Activated CD8-positive, alpha-beta memory T cell treated with anti-CD3 and anti-CD28 coated beads for 1 hour (primary cell): ENCODE results near the gene TEAD1.

Source experiments
- DNase-seq, 2 donors: peaks; one replicate each; pipeline ENCODE4 v3.0.0-alpha.2; 2020; ENCODE audit warnings: low read depth in 1 of 2; ENCODE audit errors: extremely low read depth in 1 of 2

Gene TEAD1

DNA sequence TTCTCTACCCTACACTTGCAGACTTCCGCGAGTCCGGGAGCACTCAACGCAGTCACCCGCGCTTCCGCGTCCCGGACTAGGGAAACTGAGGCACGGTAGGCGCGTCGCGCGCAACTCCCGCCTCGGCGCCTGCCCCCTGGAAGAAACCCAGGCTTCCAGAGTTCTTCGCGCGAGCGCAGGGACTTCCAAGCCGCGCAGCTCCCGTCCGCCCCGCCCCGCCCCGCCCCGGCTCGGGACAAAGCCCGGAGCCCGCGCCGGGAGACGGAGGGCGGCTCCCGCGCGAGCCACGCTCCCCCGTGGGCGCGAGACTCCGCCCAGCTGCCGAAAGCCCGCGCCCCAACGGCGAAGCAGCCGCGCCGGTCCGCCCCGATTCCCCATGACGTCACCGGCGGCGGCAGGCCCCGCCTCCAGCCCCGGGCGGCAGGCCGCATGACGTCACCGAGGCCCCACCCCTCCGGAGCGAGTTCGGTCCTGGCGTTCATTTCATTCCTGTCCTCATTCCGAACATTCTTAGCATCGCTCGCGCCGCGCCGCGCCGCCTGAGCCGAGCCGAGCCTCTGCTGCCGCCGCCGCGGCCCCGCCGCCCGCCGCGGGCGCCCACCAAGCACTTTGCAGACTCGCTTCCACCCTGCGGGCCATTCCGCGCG is at the start of gene TEAD1:
Gene TEAD1 (plus strand): TSS at position 498 of the 647 bp plus-strand sequence.
- peak; percentile 69 to 71 for DNase-seq

- no peak for DNase-seq
Observed at GRCh38 chr11:12624595-12624994, 49.6 kb upstream of the TEAD1 start.

DNA sequence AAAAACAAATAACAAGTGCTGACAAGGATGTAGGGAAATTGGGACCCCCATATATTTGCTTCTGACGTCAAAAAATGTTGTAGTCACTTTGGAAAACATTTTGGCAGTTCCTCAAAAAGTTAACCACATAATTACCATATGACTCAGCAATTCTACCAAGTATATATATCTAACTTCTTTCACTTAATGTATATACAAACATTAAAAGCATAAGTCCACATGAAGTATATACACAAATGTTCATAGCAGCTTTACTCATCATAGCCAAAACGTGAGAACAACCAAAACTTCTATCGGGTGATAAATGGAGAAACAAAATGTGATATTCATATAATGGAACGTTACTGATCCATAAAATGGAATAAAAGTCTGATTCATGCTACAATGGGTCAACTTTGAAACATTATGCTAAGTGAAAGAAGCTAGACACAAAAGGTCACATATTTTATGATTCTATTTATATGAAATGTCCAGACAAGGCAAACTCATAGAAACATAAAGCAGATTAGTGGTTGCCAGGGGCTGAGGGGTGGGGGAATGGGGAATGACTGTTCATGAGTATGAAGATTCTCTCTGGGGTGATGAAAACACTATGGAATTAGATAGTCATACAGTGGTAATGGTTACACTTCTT is 48.7 kb upstream of the TEAD1 start:
- no peak for DNase-seq

DNA sequence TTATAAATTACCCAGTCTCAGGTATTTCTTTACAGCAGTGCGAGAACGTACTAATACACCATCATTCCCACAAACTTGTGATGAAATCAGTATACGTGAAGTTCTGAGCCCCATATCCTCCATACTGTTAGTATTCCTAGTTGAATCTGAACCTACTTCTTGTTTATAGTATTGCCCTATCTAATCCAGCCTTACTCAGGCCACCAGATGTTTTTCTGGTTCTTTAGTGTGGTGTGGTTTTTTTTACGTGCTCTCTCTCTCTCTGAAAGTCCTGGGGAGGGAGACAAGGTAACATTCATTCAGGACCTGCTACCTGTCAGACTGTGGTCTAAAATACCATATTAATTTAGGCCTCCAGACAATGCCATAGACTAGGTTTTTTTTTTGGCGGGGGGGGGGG is 47.6 kb upstream of the TEAD1 start:
- no peak for DNase-seq

DNA sequence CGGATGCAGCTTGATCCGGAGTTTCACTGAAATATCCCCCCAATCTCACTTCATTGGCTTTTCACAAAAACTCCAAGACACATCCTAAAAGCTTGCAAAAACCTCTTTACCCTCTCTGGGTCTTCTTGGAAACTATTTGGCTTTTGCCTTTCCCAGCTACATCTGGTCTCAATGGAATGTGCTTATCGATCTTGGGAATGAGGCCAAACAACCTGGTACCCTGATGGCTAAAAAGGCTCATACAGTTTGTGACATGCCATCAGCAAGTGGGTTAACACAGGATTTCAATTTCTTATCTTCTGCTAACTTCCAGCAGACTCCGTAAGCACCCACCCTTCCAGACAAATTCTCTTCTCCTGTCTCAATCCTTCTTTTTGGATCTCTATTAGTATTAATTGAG is 45.9 kb upstream of the TEAD1 start:
- no peak for DNase-seq

DNA sequence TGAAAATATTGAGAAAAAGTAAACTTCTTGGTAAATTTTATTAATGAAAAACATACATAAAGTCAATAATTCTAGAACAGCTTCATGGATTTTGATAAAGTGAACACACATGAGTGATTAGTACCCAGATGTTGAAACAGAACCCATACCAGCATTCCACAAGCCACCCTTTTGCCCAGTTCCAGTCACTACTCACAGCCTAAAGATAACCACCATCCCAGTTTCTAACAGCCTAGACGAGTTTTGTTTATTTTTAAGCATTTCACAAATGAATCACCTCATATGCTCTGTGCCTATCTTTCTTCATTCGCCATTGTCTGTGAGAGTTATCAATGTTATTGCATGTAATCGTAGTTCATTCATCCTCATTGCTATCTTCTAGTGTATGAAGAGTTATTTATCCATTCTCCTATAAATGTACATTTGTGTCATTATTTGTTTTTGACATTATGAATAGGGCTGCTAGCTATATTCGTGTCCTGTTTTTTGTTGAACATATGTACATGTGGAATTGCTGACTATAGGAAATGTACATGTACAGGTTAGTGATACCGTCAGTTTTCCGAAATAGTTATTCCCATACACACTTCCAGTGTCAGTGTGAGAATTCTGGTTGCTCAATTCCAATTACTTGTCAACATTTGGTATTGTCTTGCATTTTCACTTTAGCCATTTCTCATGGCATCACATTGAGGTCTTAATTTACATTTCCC is 44.5 kb upstream of the TEAD1 start:
- no peak for DNase-seq

DNA sequence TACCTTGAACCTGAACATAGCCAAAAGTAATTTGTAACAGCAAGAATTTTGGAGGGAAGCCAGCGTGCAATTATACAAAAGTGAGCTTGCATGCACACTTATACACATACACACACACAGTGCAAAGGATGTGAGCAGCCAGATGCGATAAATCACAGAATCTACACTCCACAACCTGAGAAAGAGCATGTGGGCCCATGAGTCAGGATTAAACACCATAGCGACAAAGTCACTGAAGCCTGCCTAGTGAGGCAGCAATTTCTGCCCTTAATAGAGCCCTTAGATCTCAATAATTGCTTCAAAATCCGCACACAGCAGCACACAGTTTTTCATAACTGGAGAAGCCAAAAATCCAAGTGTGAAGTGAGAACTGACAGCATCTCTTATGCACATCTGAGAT is 42.6 kb upstream of the TEAD1 start:
- no peak for DNase-seq

- no peak for DNase-seq
Observed at GRCh38 chr11:12634329-12634728, 39.9 kb upstream of the TEAD1 start.

DNA sequence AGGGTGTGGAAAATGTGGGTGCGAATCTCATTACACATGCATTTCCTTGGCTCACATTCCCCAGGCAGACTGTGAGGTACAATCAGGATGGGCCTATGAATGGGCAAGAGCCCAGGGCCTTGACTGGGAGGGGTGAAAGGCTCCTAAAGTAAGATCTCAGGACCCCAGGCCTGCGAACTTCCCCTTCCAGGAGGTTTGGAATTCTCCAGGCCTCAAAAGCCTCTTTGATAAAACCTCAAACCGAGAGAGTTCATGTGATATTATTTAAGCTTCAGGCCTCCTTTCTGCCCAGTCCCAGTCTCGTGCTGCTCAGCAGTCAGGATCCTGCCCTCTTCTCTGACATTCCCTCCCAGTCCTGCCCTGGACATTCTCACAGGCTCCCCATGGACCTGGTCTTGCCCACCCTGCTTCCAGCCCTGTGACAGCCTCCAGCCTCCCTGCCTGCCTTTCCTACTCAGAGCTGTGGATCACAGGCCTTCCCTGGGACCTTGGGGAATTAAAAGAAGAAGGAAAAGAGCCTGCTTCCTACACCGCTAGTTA is 37.3 kb upstream of the TEAD1 start:
- no peak for DNase-seq

DNA sequence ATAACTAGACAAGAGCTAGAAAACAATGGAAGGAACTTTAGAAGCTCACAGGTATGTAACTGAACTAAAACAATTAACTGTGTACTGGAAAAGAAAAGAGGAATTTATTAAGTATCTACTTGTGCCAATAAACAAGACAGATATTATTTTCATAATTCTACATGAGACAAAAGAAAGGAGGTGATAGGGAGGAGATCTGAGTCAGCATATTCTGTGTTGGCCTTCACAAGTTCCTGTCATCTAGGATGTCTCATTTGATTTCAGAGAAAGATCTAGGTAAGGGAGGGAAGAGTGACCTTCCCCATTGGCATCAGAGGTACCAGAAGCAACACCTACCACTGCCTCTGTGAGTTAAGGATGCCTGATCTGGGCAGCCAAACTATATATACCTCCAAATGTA is 34.8 kb upstream of the TEAD1 start:
- no peak for DNase-seq

DNA sequence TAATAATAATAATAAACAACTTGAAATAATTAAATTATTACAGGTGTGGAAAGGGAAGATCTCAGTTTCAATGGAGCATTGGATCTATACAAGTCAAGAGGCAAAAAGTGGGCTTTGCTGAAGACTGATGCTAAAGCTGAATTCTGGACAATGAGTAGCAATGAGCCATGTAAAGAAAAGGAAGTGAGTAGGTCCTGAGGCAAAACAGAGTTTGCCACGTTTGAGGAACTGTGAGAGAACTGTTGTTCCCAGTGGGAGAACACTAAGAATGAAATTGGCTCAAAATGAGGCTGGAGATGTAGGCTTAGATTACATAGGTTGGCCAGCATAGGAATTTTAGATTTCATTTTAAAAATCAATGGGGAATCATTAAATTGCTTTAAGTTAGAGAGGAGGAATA is 33.9 kb upstream of the TEAD1 start:
- DNase-seq, result no peak

- DNase-seq, result no peak
Observed at GRCh38 chr11:12640926-12641849, 33.0 kb upstream of the TEAD1 start.

GRCh38 chr11:12642040-12642439 is 32.2 kb upstream of the TEAD1 start:
- DNase-seq, result no peak

DNA sequence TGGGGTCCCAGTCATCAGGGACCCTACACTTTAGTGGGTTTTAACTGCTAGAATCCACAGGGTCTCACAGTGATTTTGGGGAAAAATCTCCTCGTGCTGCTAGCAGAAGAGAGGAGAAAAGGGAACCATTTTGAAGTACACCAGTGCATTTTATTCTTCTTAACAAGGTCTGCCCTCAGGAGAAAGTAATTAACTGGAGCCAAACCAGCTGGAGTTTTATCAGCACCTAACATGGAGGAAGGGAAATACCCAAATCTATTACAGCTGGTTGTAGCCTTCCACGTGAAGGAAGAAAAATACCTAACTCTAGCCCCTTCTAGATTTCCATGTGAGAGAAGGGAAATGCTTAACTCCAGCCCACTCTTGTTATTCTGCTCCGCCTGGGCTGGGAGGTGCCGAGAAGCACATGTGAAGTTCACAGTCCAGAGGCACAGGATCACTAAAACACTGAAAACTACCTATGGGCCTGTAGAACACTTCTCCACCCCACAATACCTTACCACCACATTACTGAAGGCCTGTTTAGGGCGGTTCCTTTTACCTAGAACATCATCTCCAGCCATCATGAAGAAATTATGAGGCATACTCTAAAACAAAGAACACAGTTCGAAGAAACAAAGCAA is 31.3 kb upstream of the TEAD1 start:
- no peak for DNase-seq

- DNase-seq, result no peak
Observed at GRCh38 chr11:12646478-12646877, 27.7 kb upstream of the TEAD1 start.

- DNase-seq, result no peak
Observed at GRCh38 chr11:12653729-12654128, 20.5 kb upstream of the TEAD1 start.

- DNase-seq, result no peak
Observed at GRCh38 chr11:12655842-12656241, 18.4 kb upstream of the TEAD1 start.

GRCh38 chr11:12657336-12657735 is 16.9 kb upstream of the TEAD1 start:
- no peak for DNase-seq

DNA sequence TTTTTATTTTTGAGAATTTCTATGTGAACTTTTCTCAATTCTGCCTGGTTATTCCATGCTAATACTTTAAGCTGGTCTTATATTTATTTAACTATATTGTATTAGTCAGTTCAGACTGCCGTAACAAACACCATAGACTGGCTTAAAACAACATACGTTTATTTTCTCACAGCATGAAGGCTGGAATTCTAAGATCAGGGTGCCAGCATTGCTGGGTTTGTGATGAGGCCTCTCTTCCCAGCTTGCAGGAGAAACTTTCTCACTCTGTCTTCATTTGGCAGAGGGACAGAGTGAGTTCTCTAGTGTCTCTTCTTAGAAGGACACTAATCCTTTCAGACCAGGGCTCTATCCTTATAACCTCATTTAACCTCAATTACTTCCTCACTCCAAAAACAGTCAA is 16.2 kb upstream of the TEAD1 start:
- no peak for DNase-seq

DNA sequence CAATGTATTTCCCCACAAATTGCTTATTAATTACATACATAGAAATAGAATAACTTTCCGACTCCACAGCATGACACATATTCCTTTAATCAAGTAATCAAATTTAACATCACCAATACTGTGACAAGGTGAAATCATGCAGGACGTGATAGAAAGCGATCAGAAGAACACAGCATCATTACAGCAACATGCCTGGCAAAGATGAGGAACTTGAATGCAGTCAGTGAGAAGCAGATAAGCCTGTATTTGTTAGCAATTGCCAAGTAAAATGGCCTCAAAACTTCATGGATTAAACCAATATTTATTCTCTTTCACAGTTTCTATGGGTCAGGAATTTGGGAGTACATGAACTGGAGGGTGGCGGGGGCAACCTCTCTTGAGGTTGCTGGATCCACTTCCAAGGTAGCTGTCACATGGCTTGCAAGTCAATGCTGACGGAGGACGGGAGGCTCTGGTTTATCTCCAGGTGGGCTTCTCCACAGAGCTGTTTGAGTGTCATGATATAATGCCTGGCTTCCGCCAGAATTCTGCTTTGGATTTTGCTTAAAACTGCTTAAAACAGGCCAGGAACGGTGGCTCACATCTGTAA is 12.0 kb upstream of the TEAD1 start:
- no peak for DNase-seq
